Liver (tissue), 9 donors: ENCODE measurements around the gene HSPG2. TPM values are rescaled to one million over a fixed set of nuclear protein-coding genes. Genes with fewer than 3 reads are reported as not detected.

Experiments
- DNase-seq: peaks from one replicate; pipeline ENCODE4 v3.0.0-alpha.2; 2017; ENCODE audit warnings: low spot score
- H3K27ac ChIP-seq, 2 donors: one replicate each; pipeline ENCODE4 v1.7.0; 2013; ENCODE audit warnings: inconsistent platforms in 2 of 2, low read length in 2 of 2, control low read depth in 1 of 2, low read depth in 1 of 2, mild to moderate bottlenecking in 1 of 2
- H3K27me3 ChIP-seq, 4 donors: one replicate each; pipeline versions ENCODE4 v1.6.1 to v1.7.0; 2013; ENCODE audit warnings: low read length in 3 of 4, inconsistent platforms in 1 of 4, mild to moderate bottlenecking in 1 of 4, moderate library complexity in 1 of 4; ENCODE audit not compliant: control insufficient read depth in 4 of 4, insufficient read depth in 4 of 4
- H3K36me3 ChIP-seq, 4 donors: one replicate each; pipeline versions ENCODE4 v1.6.1 to v1.7.0; 2013; ENCODE audit warnings: low read length in 3 of 4, mild to moderate bottlenecking in 3 of 4, low read depth in 1 of 4, moderate library complexity in 1 of 4; ENCODE audit not compliant: control insufficient read depth in 4 of 4, insufficient read depth in 3 of 4
- H3K4me1 ChIP-seq, 4 donors: one replicate each; pipeline versions ENCODE4 v1.6.1 to v1.7.0; 2013; ENCODE audit warnings: low read length in 3 of 4, mild to moderate bottlenecking in 3 of 4, moderate library complexity in 1 of 4; ENCODE audit not compliant: control insufficient read depth in 4 of 4, insufficient read depth in 4 of 4
- H3K4me3 ChIP-seq, 3 donors: one replicate each; pipeline versions ENCODE4 v1.6.1 to v1.7.0; 2013; ENCODE audit warnings: low read length in 3 of 3, control low read depth in 1 of 3, low read depth in 1 of 3, mild to moderate bottlenecking in 1 of 3
- H3K9ac ChIP-seq, 2 donors: one replicate each; pipeline ENCODE4 v1.7.0; 2013; ENCODE audit warnings: low read length in 2 of 2, mild to moderate bottlenecking in 2 of 2, moderate library complexity in 2 of 2, control low read depth in 1 of 2, low read depth in 1 of 2
- H3K9me3 ChIP-seq, 4 donors: one replicate each; pipeline versions ENCODE4 v1.6.1 to v1.7.0; 2013; ENCODE audit warnings: low read length in 3 of 4; ENCODE audit not compliant: control insufficient read depth in 4 of 4
- ATF3 ChIP-seq: IDR thresholded peaks from 2 replicates; pipeline ENCODE4 v1.6.1; 2016; ENCODE audit warnings: antibody characterized with exemption
- EGR1 ChIP-seq, 2 donors: IDR thresholded peaks; 2 replicates each; pipeline ENCODE4 v1.6.1; 2016 to 2018; ENCODE audit warnings: antibody characterized with exemption in 2 of 2, low read depth in 2 of 2
- FOXA2 ChIP-seq: IDR thresholded peaks from 2 replicates; pipeline ENCODE4 v1.6.1; 2016; ENCODE audit warnings: antibody characterized with exemption
- GABPA ChIP-seq, 2 donors: IDR thresholded peaks in 1 of 2; conservative IDR thresholded peaks in 1 of 2; 2 replicates each; pipeline ENCODE4 v1.6.1; 2016; ENCODE audit warnings: antibody characterized with exemption in 2 of 2, mild to moderate bottlenecking in 1 of 2, moderate library complexity in 1 of 2
- HNF4A ChIP-seq, 2 donors: conservative IDR thresholded peaks; 2 replicates each; pipeline ENCODE4 v1.6.1; 2016; ENCODE audit warnings: antibody characterized with exemption in 2 of 2, mild to moderate bottlenecking in 2 of 2
- HNF4G ChIP-seq: IDR thresholded peaks from 2 replicates; pipeline ENCODE4 v1.6.1; 2016; ENCODE audit warnings: antibody characterized with exemption
- MAX ChIP-seq: IDR thresholded peaks from 2 replicates; pipeline ENCODE4 v1.6.1; 2016; ENCODE audit warnings: antibody characterized with exemption
- NR2F2 ChIP-seq: IDR thresholded peaks from 2 replicates; pipeline ENCODE4 v1.6.1; 2016; ENCODE audit warnings: antibody characterized with exemption
- RXRA ChIP-seq, 2 donors: IDR thresholded peaks; 2 replicates each; pipeline ENCODE4 v1.6.1; 2017 to 2018; ENCODE audit warnings: antibody characterized with exemption in 2 of 2, mild to moderate bottlenecking in 1 of 2
- SP1 ChIP-seq: IDR thresholded peaks from 2 replicates; pipeline ENCODE4 v1.6.1; 2018; ENCODE audit warnings: antibody characterized with exemption, mild to moderate bottlenecking
- YY1 ChIP-seq: IDR thresholded peaks from 2 replicates; pipeline ENCODE4 v1.6.1; 2016; ENCODE audit warnings: antibody characterized with exemption, mild to moderate bottlenecking
- ZBTB33 ChIP-seq: IDR thresholded peaks from 2 replicates; pipeline ENCODE4 v1.6.1; 2016; ENCODE audit warnings: antibody characterized with exemption
- WGBS: extraction: QIAGEN DNeasy Blood & Tissue Kit; methylation state at CpG from one replicate; pipeline ENCODE4 v1.1.7; 2013; 5-methylcytosine and 5-hydroxymethylcytosine counted together
- polyA plus RNA-seq, 2 donors: library from polyadenylated mRNA; stranded (reverse) in 1 of 2; unstranded in 1 of 2; fragments of 200-250 nt in 1 of 2; fragments of >200 nt in 1 of 2; fragmentation: Nextera tagmentation in 1 of 2; extraction: Ambion mirVana in 1 of 2; gene quantifications; one replicate each; pipeline versions ENCODE4 v1.2.1 to v1.2.3, GENCODE V29; 2013 to 2015
- total RNA-seq, 2 donors: library from RNA; depleted of rRNA; stranded (reverse); fragments of >200 nt; gene quantifications; one replicate each; pipeline ENCODE4 v1.2.3, GENCODE V29; 2014
- TF ChIP-seq, protein P1 (sequence below): fragments of 150-350 bp; IDR thresholded peaks from 2 replicates; pipeline ENCODE4 v1.5.1; 2017; ENCODE audit warnings: improper control_type of control experiment, low read depth, low read length; ENCODE audit not compliant: missing input control
- donor health status: healthy.
- donor health status: healthy.
- donor health status: healthy.
- donor health status: healthy.
- donor health status: healthy.

The HSPG2 gene
- total and polyA plus RNA-seq, 4 donors: 5.6 to 43.9 (median 23.9) TPM

DNA sequence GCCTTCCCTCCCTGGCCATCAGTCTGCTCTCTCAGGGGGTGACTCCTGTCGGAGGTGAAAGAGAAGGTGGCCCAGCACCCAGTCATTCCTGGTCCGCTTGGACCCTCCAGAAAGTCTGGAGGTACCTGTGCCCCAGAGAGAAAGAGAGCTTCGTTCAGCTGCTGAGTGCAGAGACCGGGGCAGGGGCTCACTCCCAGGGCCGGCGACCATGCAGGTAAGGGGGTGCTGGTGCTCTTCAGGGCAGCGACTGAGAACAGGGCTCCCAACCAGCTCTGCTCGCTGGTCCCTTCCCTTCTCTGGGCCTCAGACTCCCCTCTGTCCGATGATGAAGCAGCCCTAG lies 30.1 kb downstream of the HSPG2 start:
- no peak overlapping the region for H3K9ac ChIP-seq
- DNase-seq: no peak
- H3K27ac ChIP-seq: no peak overlapping the region
- no peaks in the 10 kb centered on the region for H3K9me3 ChIP-seq
- 90% methylated on average over 9 of the region's 9 CpGs for WGBS
- no peaks in the 10 kb centered on the region for H3K36me3 ChIP-seq
- peaks cover 0 to 11% (median 5%) of the 10 kb centered on the region in 4 donors for H3K4me1 ChIP-seq
- H3K4me3 ChIP-seq: no peak overlapping the region
- H3K27me3 ChIP-seq: no peaks in the 10 kb centered on the region
- TF ChIP-seq RXRA (IDR thresholded peaks at IDR 0.05) (no peak), YY1 (no peak)
- TF ChIP-seq, protein P1, sequence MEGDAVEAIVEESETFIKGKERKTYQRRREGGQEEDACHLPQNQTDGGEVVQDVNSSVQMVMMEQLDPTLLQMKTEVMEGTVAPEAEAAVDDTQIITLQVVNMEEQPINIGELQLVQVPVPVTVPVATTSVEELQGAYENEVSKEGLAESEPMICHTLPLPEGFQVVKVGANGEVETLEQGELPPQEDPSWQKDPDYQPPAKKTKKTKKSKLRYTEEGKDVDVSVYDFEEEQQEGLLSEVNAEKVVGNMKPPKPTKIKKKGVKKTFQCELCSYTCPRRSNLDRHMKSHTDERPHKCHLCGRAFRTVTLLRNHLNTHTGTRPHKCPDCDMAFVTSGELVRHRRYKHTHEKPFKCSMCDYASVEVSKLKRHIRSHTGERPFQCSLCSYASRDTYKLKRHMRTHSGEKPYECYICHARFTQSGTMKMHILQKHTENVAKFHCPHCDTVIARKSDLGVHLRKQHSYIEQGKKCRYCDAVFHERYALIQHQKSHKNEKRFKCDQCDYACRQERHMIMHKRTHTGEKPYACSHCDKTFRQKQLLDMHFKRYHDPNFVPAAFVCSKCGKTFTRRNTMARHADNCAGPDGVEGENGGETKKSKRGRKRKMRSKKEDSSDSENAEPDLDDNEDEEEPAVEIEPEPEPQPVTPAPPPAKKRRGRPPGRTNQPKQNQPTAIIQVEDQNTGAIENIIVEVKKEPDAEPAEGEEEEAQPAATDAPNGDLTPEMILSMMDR: no peak

- 78% methylated on average over 21 of the region's 21 CpGs for WGBS
Measured at GRCh38 chr1:21906173-21907078, 30.7 kb downstream of the HSPG2 start.

DNA sequence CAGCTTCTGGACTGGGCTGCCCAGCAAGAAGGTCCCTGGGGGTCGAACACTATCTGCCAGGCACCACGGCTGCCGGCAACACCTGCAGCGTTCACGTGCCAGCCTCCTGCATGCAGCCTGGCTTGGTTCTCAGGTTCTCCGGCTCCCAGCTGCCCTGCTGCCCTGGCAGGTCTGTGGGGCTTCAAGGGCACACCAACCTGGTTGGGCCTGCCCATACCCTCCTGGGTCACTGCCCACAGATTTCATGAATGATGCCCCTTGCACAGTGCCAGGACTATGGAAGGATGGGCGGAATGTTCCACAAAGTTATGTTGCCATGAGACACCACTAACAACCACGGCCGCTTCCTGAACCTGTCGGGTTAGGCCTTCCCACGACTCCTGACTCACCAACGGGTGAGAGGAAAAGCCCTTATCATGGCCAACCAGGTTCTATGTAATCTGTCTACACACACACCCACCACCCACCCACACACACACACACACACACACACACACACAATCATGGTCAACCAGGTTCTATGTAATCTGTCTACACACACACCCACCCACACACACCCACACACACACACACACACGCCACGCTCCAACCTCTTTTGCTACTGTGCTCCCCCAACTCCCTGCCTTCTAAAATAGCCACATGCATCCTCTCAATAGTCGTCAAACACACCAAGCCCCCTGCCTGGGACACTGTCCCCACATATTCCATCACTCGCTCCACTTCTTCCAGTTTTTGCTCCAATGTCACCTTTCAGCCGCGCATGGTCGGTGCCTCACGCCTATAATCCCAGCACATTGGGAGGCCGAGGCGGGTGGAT lies 32.2 kb downstream of the HSPG2 start:
- H3K4me3 ChIP-seq: no peak overlapping the region
- peak; percentile 83 for DNase-seq
- TF ChIP-seq FOXA2 (no peak), EGR1 (IDR thresholded peaks at IDR 0.05; ENCODE audit: low read depth in 2 of 2) (no peak), HNF4A (conservative IDR thresholded peaks at IDR 0.05) (no peak), GABPA (IDR thresholded peaks at IDR 0.05 in 1 of 2, conservative IDR thresholded peaks at IDR 0.05 in 1 of 2) (no peak), RXRA (IDR thresholded peaks at IDR 0.05) (no peak), NR2F2 (peak; percentile 11), HNF4G (no peak), ATF3 (no peak), MAX (no peak), SP1 (peak; percentile 40), ZBTB33 (no peak)
- H3K9me3 ChIP-seq: no peaks in the 10 kb centered on the region
- whole genome bisulfite sequencing: 80% methylated on average over 22 of the region's 22 CpGs
- peak overlapping the region in 1 of 2 donors; percentile 59 for H3K27ac ChIP-seq
- no peak overlapping the region for H3K9ac ChIP-seq
- H3K4me1 ChIP-seq: peaks cover 0 to 12% (median 7%) of the 10 kb centered on the region in 4 donors
- H3K36me3 ChIP-seq: no peaks in the 10 kb centered on the region
- H3K27me3 ChIP-seq: no peaks in the 10 kb centered on the region

More at GRCh38 chr1:21906173-21907078, 30.7 kb downstream of the HSPG2 start:
- no peak overlapping the region for H3K9ac ChIP-seq
- H3K36me3 ChIP-seq: no peaks in the 10 kb centered on the region
- peak; percentile 72 for DNase-seq
- H3K4me1 ChIP-seq: peaks cover 0 to 12% (median 5%) of the 10 kb centered on the region in 4 donors
- no peaks in the 10 kb centered on the region for H3K27me3 ChIP-seq
- H3K9me3 ChIP-seq: no peaks in the 10 kb centered on the region
- H3K27ac ChIP-seq: peak overlapping the region in 1 of 2 donors; percentile 25
- H3K4me3 ChIP-seq: no peak overlapping the region
- TF ChIP-seq NR2F2: peak; percentile 57
- TF ChIP-seq ATF3: no peak
